GM23338 (cell line): ENCODE results near the gene SH3TC1.

Source experiments
- CTCF ChIP-seq, 2 experiments: fragments of 200-600 bp in 1 of 2; sonication (generic) in 1 of 2; conservative IDR thresholded peaks; 2 replicates each; pipeline versions ENCODE4 v1.5.1 to v1.6.1; 2016 to 2017; ENCODE audit warnings: antibody characterized with exemption in 2 of 2, low read depth in 2 of 2, mild to moderate bottlenecking in 2 of 2, moderate library complexity in 1 of 2
- ZNF114 ChIP-seq: fragments of 250-450 bp; sonication (Bioruptor Pico); IDR thresholded peaks from 2 replicates; pipeline ENCODE4 v1.5.0; 2020; ENCODE audit warnings: mild to moderate bottlenecking, moderate library complexity
- TF ChIP-seq, protein P1 (sequence below): IDR thresholded peaks from one replicate; pipeline ENCODE4 v1.6.1; 2018; ENCODE audit warnings: antibody characterized with exemption; ENCODE audit not compliant: unreplicated experiment

DNA sequence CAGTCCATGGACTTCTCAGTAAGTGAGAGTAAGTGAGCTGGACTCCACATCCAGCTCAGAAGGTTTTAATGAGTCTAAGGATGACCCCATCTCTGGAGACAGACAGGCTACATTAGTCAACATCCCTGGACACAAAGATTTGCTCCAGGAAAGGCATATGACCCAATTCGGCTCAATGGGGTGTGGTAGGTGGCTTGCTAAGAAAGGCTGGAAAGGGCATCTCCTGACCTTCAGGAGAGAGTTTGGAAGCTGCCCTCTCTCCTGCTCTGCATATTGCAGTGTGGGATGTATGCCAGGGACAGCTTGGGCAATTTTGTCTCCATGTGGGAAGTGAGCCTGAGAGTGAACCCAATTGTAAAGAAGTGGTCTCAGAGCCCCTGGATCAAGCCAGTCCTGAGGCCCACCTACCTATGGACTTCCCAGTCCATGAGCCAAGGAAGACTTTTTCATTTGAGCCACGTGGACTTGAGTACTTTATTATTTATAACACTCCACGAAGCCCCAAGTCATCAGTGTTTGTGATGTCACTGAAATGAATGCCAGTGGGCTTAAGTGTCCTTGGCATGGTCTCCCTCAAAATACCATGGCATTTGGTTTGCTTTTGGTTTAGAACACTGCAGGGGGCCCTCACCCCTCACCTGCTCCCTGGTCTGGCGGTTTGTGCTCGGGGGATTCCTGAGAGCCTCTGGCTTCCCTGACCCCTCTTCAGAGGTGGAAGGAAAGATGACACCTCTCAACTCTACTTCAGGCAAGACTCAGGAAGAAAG lies 30.1 kb upstream of the SH3TC1 start:
- no peak for TF ChIP-seq ZNF114 (CRISPR knock-in tag)
- no peak for TF ChIP-seq CTCF (conservative IDR thresholded peaks at IDR 0.05; ENCODE audit: low read depth in 2 of 2)
- TF ChIP-seq, protein P1, sequence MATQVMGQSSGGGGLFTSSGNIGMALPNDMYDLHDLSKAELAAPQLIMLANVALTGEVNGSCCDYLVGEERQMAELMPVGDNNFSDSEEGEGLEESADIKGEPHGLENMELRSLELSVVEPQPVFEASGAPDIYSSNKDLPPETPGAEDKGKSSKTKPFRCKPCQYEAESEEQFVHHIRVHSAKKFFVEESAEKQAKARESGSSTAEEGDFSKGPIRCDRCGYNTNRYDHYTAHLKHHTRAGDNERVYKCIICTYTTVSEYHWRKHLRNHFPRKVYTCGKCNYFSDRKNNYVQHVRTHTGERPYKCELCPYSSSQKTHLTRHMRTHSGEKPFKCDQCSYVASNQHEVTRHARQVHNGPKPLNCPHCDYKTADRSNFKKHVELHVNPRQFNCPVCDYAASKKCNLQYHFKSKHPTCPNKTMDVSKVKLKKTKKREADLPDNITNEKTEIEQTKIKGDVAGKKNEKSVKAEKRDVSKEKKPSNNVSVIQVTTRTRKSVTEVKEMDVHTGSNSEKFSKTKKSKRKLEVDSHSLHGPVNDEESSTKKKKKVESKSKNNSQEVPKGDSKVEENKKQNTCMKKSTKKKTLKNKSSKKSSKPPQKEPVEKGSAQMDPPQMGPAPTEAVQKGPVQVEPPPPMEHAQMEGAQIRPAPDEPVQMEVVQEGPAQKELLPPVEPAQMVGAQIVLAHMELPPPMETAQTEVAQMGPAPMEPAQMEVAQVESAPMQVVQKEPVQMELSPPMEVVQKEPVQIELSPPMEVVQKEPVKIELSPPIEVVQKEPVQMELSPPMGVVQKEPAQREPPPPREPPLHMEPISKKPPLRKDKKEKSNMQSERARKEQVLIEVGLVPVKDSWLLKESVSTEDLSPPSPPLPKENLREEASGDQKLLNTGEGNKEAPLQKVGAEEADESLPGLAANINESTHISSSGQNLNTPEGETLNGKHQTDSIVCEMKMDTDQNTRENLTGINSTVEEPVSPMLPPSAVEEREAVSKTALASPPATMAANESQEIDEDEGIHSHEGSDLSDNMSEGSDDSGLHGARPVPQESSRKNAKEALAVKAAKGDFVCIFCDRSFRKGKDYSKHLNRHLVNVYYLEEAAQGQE: no peak
